Urothelium cell line (cell line): ENCODE results near the gene GREB1L.
A peak's percentile ranks its signal among the peaks of the same experiment; 100 is the strongest.
"Not testable (repeated sequence)": the region's sequence is repeated elsewhere in the genome, so short reads cannot be mapped to it uniquely, and the experiment has no call there.

Experiments used
- DNase-seq: peaks from one replicate; pipeline ENCODE4 v3.0.0; 2011; ENCODE audit warnings: low spot score, mixed read lengths
- FAIRE-seq: peaks from 2 replicates; lab custom pipeline; 2011; peaks lifted over from hg19 to GRCh38; lab: Jason Lieb, UNC

GREB1L gene

DNA sequence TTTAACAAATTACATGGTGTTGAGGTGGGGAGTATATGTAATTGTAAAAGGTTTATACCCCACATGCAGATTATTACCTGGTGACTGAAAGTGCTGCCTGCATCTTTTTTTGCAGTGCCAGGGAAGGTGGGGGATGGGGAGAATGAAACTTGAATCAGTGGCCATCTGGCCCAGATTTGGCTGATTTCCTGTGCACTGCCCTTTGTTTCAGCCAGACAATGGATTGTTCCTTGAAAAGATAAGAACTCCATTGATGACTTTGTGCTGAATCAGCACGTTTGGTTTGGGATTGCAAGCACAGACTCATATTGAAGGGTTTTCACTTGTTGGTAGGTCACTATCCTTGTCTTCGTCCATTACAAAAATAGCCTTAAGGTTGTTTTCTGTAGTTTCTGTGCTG is 20.9 kb downstream of the GREB1L start:
- DNase-seq: peak; percentile 20
- FAIRE-seq: no peak

DNA sequence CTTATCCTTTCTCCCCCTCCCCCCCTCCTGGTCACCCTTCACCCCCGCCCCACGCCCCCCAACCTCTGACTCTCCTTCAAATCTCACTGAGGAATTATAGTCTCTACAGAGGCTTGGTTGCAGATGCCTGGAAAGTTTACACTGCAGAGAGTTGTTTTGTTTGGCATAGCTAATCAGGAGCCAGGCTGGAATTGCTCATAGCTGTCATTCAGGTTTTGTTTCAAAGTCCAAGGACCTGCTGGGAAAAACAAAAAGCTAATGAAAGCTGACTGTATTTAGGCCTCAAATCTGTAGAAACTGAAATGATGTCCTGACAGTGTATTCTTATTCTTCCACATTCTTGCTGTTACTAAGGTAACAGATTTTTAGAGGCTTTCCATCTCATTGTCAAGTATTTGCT is 22.6 kb downstream of the GREB1L start:
- DNase-seq: no peak
- FAIRE-seq: no peak

DNA sequence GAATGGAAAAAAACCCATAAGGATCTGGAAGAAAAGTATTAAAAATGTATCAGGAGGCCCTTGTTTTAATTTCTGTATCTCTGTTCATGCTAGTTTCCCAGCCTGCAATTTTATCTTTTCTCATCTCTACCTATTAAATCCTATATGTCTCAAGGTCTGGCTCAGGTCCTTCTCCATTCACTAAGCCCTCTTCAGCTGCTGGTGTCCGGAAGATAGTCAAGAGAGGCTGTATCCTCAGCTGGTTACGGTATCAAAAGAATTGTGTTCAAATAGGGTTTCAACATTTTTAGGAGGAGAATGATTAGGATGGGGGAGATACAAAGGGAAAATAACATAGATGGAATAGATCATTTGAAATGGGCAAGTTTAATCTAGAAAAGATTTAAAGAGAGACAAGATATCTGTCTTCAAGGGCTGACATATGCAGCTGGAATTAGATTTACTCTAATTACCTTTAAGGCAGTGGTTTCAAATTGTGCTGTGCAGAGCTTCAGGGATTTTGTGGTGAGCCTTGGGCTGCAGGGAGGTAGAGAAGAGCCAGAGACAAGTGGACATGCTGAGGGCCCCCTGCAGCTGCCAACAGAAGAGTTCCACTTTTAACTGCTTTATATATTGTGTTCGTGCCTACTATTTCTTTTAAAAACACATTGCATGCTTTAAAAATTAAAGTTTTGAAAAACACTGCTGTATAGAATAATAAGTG is 24.1 kb downstream of the GREB1L start:
- no peak for DNase-seq
- FAIRE-seq: no peak

DNA sequence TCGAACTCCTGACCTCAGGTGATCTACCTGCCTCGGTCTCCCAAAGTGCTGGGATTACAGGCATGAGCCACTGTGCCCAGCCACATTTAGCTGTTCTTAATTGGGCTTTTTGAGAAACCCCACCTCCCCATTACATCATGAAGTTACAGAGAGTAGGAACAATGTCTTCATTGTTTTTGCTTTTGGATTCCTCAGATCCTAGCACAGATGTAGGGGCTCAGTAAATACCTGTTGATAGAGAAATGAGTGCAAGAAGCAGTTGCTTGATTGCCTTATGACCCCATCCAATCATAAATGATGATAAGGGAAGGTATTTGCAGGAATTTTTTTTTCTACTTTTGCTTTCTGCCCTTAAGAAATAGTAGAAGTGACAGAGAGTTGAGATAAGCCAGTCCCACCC is 25.4 kb downstream of the GREB1L start:
- FAIRE-seq: no peak
- peak; percentile 14 for DNase-seq

DNA sequence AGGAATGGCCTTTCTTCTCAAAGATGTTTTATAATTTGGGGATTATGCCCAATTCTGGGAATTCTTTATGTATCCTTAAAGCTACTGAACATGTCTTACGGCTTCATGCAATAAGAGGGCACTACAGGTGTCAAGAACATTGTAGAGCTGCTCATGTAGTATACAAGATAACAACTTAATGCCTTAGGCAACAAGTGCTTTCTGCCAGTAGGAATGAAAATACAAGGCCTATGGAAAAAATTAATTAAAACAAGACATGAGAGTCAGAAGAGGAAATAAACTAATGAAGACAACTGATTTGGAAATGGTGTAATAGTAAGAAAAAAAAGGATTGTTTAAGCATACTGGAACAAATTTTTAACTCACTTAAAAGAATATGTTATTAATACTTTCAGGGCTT is 27.3 kb downstream of the GREB1L start:
- no peak for FAIRE-seq
- DNase-seq: no peak

DNA sequence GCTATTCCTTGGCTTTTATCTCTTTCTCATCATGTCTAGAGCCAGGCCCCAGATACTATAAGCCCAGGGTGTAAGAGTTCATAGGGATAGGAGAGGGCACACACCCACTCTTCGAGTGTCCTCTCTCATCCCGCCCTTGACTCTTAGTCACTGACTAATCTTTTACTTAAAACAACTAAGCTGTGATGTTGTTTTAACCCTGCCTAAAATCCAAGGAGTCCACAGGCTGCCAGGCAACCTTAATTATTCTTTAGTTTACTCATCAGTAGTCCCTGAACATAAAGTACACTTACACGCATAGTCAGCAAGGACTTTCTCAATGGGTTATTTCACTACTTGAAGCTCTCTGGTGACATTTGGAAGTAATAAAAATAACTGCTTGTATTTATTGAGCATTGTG is 28.4 kb downstream of the GREB1L start:
- no peak for DNase-seq
- FAIRE-seq: no peak

DNA sequence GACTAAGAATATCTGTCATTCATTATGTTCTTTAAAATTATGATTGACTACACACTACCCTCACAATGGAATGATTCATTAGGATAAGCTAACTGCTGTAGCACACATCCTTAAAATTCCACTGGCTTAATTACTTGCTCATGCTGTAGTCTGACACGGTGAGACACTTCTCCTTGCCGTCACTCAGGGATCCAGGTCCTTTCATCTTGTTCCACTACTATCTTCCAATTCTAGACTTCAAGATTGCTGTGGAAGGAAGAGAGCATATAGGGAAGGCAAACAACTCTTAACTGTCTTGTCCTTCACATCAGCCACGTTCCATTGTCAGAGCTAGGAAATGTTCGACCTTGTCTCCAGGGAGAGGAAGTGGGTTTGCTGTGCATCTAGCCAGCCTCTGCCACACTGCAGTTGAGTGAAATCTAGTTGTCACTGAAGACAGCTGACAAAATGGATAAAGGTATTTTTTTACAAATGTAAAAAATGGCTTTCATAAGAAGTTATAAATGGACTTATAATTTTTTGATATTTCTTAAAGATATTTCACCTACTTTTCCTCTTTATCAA is 30.1 kb downstream of the GREB1L start:
- DNase-seq (no peak), FAIRE-seq (no peak)

DNA sequence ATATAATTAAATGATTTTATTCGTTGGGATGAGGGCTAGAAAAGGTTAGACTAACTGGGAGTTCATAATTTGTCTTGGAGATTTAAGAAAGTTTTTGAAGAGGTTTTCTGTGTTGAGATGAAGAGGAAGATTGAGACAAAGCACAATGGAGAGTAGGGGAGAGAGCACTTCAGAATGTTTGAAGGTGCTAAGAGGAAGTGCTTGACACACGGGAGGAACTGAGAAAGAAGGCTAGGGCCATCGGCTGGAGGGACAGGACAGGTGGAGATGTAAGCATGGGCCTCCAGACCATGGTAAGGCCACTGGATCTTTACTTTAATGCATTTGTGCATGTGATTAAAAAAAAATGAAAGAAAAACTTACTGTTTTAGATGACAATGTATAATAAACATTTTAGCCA is 31.5 kb downstream of the GREB1L start:
- DNase-seq: no peak
- no peak for FAIRE-seq

DNA sequence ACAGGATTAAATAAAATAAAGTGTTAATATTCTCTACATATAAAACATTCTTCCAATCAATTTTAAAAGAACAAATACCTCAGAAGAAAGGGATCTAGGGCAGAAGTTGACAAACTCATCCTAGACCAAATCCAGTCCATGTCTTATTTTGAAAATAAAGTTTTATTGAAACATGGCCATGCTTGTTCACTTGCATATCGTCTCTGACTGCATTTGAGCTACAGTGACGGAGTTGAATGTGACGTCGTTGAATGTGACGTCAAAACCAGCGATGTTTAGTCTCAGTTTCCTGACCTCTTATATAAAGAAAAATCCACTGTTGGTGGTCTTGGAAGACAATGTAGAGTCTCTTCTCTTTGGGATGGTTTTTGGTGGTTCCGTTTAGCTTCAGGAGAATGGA is 33.6 kb downstream of the GREB1L start:
- FAIRE-seq (no peak), DNase-seq (no peak)

DNA sequence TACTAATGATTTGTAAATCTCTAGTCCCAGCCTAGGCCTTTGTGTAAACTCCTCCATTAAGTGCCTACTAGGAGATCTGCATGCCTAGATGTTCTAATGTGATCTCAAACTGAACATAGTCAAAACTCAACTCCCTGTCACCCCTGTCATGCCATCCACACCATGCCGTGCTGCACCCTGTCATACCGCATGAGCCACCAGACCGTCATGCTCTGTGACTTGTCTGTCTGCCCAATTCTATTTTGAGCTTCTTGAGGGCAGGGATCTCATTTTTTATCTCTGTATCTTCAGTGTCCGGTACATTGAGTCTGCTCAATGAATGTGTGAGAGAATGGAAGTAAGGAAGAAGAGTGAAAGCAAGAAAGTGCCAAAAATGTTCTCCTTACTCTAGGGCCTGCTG is 35.5 kb downstream of the GREB1L start:
- peak; percentile 50 for FAIRE-seq
- no peak for DNase-seq

DNA sequence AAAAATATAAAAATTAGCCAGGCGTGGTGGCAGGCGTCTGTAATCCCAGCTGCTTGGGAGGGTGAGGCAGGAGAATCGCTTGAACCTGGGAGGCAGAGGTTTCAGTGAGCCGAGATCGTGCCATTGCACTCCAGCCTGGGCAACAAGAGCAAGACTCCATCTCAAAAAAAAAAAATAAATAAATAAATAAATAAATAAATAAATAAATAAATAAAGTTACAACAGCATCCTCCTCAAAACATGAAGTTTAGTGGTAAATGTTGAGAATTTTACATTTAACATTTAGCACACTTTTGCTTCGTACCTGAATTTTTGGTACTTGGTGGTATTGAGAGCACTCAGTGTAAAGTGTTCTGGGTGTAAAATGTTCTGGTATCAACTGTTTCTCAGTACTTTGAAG is 36.2 kb downstream of the GREB1L start:
- not testable (repeated sequence) for FAIRE-seq, DNase-seq

DNA sequence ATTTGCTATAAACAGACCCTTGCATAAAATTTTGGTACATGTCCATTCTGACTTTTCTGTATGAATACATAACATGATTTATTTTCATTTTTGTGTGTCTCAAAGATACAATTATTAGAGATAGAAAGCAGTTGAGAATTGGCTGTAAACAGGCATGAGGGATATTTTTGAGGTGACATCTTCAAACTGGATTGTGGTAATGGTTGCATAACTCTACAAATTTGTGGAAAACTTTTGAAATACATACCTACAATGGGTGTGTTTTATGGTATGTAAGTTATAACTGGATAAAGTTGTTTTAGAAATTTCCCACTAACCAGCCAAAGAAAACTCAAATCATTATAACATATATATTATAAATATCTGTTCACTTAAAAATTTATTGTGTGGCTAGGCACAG is 39.6 kb downstream of the GREB1L start:
- FAIRE-seq (no peak), DNase-seq (no peak)

DNA sequence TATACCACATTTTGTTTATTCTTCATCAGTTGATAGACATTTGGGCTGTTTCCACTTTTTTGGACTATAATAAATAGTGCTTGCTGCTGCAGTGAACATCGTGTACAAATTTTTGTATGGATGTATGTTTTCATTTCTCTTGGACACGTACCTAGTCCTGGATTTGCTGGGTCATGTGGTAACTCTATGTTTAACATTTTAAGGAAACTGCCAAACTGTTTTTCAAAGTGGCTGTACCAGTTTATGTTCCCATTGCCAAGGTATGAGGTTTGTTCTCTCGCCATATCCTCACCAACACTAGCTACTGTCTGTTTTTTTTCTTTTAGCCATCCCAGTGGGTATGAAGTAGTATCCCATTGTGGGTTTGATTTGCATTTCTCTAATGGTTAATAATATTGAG is 42.5 kb downstream of the GREB1L start:
- FAIRE-seq (no peak), DNase-seq (no peak)

DNA sequence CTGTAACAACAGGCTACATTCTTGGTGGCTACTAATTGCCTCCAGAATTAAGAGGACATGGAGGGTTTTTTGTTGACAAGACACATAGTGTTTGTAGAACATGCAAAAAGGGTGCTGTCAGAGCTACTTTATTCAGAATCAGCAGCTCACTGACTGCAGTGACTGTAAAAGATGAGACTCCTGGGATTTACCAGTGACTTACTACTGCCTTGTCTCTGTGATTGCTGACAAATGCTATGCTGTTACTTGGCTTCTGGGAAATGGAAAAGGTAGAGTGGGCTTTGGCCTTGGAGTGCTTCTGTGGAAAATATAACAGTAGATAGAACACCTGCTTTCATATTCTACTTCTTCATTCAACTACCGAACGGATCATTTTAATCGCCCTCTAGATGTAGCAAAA is 47.8 kb downstream of the GREB1L start:
- DNase-seq (no peak), FAIRE-seq (no peak)

DNA sequence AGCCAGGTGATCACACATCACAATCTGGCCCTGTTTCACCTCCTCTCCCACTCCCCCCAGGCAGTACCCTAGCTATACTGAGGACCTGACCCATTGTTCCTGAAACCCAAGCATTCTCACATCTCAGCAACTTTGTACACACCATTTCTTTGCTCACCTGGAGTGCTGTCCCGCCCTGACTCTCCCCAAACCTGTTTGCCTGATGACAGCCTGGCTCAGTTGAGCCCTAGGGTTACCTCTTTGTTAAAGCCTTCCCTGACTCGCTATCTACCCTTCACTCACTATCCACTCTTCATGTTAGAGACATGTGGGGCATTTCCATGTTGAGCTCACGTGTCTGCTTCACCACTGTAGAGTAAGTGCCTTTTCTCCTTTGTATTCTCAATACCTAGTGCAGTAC is 49.1 kb downstream of the GREB1L start:
- FAIRE-seq (no peak), DNase-seq (no peak)

DNA sequence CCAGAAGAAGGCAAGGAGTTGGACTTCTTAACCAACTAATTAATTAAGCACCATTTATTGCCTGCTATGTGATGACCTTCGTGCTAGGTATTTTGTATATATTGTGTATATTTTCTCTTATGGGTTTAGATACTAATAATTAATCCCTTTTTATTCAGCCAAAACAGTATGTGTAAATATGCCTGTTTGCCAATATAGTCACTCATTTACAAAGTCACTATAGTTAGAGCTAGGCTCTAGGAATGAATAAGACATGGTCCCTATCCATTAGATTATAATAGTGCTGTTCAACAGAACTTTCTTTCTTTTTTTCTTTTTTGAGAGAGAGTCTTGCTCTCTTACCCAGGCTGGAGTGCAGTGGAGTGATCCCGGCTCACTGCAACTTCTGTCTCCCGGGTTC is 51.4 kb downstream of the GREB1L start:
- no peak for FAIRE-seq
- no peak for DNase-seq

DNA sequence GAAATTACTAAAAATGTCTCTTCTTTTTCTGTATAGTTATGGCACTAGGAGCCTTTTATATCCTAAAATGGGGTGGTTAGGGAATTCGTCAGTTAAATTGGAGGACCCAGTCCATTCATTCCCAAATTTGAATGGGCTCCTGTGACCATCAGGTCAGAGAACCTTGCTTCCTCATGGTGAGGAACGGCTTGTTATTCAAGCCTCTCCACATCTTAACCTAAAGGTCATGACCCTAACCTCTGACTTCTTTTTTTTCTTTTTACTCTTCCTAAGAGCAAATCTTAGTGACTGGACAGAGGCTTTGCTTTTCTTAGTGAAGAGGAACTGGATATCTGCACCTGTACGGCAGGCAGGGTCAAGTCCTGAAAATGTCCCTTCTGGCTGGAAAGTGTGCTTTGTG is 53.1 kb downstream of the GREB1L start:
- no peak for DNase-seq
- no peak for FAIRE-seq

DNA sequence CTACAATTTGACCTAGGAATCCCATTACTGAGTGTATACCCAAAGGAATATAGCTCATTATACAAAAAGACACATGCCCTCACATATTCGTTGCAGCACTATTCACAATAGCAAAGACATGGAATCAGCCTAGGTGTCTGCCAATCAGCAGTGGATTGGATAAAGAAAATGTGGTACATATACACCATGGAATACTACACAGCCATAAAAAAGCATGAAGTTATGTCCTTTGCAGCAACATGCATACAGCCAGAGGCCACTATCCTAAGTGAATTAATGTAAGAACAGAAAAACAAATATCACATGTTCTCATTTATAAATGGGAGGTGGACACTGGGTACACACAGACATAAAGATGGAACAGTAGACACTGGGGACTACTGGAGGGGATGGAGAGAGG is 54.0 kb downstream of the GREB1L start:
- FAIRE-seq: no peak
- DNase-seq: no peak

DNA sequence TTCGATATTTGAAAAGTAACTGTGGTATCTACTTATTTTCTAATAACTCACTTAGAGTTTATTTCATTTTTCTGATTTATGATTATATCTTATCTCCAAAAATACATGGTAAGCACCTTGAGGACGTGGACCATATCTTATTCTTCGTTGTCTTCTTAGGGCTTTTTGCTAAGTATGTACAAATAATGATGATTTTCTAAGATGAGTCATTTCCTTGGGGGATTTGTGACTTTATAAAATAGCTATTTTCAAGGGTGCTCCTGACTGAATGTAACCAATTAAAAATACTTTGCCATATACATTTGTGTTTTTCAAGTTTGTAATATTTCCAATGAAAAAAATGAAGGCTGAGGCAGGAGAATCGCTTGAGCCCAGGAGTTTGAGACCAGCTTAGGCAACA is 56.3 kb downstream of the GREB1L start:
- DNase-seq: no peak
- no peak for FAIRE-seq

DNA sequence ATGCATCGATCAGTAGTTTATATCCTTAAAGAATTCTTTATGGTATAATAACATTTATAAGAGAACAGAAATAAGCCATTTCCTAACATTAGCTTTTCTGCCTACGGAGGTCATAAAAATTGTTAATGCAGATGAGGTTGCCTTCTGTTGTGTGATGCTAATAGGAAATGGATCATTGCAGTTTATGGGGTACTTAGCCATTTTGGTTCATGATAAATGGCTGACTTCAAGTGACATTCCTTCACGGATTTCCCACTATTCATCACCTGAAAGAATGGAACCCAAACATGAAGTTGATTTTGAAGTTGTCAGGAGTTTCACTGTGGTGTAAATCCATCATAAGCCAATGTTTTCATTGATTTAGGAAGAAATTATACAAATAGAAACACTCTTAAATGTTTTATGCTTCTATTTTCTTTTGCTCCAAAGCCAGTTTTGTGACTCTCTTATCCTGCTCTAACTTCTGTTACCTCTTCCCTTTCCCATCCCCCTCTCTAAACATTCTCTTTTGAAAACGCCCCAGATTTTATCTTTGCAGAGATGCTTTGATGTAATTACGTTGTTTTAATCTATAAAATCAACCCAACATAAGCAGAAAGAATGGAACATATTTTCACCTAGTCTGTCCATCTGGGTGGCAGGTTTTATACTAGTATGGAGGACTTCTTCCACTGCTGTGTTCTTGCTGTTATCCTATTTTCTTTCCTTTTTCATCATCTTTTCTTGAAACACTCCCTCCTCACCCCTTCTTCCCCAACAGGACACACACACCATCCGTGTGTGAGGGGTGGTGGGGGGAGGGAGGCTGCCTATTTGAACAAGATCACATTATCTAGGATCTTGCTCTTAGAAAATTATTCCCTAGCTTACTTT is 58.2 kb downstream of the GREB1L start:
- DNase-seq (no peak), FAIRE-seq (no peak)

DNA sequence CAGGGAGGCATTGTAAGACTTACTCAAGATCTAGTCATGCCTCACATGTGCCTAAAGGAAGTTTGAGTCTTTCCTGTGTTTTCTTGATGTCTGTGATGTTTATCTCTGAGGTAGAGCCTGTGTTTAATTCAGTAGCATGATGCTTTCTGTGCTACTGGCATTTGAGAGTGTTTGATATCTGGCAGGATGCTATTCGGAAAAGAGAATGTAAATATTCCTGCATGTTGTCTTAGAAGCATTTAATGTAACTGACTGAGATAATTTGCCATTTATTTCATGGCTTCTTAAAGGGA is 58.8 kb downstream of the GREB1L start:
- DNase-seq: no peak
- FAIRE-seq: no peak

DNA sequence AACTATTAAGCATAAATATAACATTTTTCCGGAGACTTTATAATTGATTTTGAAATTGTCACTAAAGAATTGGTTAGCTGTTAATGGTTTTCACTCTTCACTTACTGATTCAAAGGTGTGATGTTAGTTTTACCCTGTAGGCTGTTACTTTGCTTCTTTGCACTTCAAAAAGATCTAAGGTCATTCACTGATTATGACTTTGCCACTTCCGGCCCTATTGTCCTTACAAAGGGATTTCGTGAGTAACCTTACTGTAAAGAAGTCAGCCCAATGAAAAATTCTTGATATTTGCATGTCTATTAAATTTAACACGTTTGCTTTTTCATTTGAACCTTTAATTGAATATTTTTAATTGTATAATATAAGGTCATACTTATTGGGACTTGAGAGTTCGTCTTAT is 61.4 kb downstream of the GREB1L start:
- DNase-seq: no peak
- no peak for FAIRE-seq
